GM12801 (cell line): ENCODE results near the gene PSME2.

ENCODE experiments used
- TF ChIP-seq, protein P1 (sequence below): IDR thresholded peaks from one replicate; pipeline ENCODE4 v1.5.1; 2011; ENCODE audit warnings: control low read depth; ENCODE audit not compliant: insufficient read length; ENCODE audit errors: extremely low read depth

Gene PSME2

DNA sequence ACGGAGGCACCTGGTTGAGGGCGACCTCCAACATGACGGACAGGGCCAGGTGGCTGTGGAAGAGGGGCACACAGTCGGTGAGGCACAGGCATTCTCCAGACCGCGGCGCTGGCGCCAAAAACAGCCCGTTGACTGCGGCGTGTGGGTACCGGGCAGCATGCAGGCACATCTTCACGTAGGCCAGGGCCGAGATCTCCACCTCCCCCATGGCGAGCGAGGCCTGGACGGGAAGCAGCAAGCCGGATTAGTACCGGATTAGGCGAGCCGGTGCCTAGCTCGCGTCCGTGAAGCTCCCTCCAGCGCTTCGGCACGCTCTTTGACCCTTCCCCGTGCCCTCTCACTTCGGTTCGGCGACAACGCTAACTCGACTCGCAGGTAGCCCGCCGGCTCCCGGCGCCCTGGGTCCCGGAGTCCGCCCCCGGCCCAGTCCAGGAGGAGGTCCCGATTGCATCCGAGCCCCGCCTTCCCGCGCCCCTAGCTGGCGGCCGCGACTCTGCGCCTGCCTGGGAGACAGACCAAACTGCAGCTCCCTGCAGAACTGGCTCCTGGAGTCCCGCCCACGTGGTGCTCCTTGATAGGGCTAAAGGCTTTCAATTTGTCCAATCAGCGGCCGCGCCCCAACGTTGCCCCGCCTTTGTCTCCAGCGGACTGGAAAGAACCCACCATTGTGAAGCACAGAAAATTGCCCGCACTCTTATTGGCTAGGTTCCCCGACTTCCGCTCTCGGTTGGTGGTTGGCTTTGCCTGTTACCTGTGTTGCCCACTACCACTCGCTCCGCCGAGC, 5.1 kb downstream of the PSME2 start, which contains the start of gene EMC9:
EMC9 (minus strand) TSS at position 495 of the 784 bp plus-strand sequence; CDS start at position 208, 287 bp downstream.
- TF ChIP-seq, protein P1, sequence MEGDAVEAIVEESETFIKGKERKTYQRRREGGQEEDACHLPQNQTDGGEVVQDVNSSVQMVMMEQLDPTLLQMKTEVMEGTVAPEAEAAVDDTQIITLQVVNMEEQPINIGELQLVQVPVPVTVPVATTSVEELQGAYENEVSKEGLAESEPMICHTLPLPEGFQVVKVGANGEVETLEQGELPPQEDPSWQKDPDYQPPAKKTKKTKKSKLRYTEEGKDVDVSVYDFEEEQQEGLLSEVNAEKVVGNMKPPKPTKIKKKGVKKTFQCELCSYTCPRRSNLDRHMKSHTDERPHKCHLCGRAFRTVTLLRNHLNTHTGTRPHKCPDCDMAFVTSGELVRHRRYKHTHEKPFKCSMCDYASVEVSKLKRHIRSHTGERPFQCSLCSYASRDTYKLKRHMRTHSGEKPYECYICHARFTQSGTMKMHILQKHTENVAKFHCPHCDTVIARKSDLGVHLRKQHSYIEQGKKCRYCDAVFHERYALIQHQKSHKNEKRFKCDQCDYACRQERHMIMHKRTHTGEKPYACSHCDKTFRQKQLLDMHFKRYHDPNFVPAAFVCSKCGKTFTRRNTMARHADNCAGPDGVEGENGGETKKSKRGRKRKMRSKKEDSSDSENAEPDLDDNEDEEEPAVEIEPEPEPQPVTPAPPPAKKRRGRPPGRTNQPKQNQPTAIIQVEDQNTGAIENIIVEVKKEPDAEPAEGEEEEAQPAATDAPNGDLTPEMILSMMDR, result no peak

DNA sequence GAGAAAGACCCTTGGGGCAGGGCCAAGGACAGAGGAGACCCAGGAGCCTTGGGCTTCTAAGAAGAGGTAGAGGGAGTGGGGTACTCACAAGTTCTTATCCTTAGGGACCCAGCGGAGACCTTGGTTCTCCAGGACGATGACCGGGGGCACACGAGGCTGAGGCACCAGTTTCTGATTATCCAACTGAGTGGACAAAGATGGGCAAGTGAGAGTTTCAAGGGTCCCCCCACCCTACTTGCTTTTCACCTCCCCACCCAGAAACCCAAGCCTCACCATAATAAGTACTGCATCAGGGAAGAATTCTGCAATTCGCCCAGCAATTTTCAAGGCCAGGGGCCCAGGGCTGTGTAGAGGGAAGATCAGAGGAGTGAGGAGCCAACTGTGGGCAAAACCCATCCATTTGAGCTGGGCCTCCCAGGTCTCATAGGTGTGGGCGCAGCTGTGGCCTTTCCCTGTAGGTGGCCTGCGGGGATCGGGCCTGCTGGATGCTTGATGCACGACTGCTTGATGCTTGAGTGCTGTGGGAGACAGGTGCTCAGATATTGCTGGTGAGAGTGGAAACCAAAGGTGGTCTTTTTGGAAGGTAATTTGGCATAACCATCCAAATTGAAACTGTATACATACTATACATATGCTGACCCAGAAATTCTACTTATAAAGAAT, 7.0 kb downstream of the PSME2 start:
- TF ChIP-seq, protein P1, result no peak

DNA sequence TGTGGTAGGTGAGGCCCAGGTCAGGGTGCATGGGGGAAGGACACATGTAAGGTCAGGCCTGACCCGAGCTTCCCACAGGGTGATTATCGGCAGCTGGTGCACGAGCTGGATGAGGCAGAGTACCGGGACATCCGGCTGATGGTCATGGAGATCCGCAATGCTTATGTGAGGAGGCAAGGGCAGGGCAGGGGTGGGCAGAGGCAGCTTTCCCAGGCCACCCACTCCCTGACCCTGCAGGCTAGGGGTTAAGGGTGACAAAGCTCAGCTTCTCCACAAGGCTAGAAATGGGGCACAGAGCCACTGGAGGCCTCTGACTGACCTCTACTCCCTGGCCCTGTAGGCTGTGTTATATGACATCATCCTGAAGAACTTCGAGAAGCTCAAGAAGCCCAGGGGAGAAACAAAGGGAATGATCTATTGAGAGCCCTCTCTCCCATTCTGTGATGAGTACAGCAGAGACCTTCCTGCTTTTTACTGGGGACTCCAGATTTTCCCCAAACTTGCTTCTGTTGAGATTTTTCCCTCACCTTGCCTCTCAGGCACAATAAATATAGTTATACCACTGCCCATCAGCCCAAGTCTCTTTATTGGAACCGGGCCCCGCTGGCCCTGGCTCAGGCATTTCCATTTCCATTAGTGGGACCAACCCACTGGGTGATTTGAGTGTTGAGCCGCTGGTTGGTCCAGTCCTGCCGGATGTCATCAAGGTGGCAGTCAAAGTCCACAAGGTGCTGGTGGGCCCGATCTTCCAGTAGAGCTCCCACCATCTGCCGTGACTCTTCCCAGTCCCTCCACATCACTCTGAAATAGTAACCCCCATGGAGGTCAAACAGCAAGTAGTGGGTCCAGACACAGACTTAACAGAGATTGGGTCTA, 7.8 kb downstream of the PSME2 start:
- TF ChIP-seq, protein P1, result no peak

DNA sequence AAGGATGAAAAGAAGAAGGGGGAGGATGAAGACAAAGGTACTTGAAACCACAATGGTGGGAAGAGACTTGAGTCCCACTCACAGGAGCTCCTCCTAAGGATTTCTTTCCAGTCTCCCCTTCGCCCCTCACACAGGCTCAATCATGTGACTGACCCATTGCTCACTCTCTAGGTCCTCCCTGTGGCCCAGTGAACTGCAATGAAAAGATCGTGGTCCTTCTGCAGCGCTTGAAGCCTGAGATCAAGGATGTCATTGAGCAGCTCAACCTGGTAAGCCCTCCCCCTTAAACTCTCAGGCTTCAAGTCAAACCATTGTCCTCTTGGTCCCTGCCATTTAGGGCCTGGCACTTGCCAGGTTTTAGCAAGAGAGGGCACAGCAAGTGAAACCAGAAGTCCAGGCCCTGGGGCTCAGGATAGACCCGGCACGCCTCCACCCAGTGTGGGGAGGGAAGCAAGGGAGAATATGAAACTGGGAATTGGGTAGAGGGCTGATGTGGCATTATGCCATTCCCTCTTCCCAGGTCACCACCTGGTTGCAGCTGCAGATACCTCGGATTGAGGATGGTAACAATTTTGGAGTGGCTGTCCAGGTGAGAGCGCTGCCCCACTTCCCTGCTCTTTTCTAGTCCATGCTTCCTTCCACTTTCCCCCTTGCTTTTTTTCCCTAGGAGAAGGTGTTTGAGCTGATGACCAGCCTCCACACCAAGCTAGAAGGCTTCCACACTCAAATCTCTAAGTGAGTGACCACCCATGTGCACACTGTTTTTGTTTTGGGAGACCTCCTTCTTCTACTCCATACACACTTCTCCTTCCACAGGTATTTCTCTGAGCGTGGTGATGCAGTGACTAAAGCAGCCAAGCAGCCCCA, 8.6 kb downstream of the PSME2 start:
- TF ChIP-seq, protein P1, result no peak

DNA sequence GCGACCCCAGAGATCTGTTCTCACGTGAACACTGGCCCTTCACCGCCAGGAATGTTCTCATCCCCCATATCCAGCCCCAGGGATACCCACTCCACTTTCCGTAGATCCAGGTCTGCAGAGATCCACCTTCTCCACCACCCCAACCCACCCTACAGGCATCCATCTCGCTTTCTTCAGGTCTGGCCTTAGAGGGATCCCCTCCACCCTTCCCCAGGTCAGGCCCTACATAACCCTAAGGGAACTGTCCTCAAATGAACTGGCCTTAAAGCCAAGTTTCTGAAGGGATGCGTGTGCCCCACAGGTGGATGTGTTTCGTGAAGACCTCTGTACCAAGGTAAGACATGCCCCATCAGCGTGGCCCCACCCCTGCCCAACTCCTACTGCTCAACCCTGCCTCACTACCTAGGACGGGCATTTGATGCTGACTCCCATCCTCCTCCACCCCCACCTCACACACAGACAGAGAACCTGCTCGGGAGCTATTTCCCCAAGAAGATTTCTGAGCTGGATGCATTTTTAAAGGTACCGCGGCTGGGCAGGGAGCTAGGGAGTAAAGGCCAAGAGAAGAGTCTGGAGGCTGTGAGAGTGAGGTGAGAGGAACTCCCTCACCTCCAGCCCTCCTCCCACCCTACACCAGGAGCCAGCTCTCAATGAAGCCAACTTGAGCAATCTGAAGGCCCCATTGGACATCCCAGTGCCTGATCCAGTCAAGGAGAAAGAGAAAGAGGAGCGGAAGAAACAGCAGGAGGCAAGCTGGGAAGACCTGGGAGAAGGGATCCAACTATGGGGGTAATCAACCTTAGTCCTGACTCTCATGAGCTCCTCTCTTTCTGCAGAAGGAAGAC, 9.5 kb downstream of the PSME2 start:
- TF ChIP-seq, protein P1, result no peak

DNA sequence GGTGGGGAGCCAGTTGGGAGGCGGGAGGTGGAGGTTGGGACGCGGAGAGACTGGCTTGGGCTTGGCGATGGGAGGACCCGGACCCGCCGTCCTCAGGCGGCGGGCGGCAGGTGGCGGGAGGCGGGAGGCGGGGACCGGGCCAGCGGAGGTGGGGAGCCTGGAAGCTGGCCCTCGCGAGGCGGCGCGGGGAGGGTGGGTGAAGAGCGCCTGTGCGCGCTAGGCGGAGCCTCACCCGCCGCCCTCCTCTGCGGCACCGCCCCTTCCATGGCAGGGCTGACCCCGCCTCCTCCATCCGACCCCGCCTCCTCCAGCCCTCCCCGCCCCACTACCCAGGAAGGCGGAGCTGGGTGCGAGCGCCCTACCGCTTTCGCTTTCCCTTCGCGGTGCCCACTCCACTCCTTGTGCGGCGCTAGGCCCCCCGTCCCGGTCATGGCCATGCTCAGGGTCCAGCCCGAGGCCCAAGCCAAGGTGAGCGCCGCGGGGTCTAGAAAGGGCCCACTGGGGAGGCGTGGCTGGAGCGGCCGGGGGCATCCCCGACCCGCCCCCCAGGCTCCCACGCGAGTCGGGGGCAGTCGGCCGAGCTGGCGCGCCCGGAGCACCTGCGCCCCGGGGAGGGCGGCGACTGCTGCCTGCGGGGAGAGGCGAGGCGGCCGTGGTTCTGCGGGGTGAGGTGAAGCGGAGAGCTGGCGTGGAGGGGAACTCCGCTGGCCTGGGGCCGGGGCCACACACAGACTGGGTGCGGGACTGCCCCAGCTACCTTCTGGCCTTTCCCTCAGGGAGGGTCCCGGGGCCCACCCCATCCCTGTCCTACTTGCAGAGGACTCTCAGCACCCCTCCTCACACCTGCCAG, 10.4 kb downstream of the PSME2 start, which contains the start of gene PSME1:
PSME1 (plus strand) TSS at position 361 of the 850 bp plus-strand sequence; CDS start at position 430, 69 bp downstream.
- TF ChIP-seq, protein P1, result no peak
